Testis (tissue), 2 donors: ENCODE data around the gene ENTPD7.

ENCODE experiments used
- POLR2A ChIP-seq: fragments of 450-650 bp; IDR thresholded peaks from one replicate; pipeline ENCODE4 v1.6.1; 2017; ENCODE audit warnings: antibody characterized with exemption, mild to moderate bottlenecking, moderate library complexity
- TF ChIP-seq, protein P1 (sequence below), 3 experiments: fragments of 450-650 bp in 2 of 3; fragments of 200-600 bp in 1 of 3; sonication (generic) in 1 of 3; IDR thresholded peaks; one replicate each; pipeline ENCODE4 v1.5.1; 2016 to 2019; ENCODE audit warnings: antibody characterized with exemption in 3 of 3, mild to moderate bottlenecking in 2 of 3, moderate library complexity in 1 of 3

GRCh38 chr10:99671386-99671785 lies 12.1 kb downstream of the ENTPD7 start:
- TF ChIP-seq, protein P1, sequence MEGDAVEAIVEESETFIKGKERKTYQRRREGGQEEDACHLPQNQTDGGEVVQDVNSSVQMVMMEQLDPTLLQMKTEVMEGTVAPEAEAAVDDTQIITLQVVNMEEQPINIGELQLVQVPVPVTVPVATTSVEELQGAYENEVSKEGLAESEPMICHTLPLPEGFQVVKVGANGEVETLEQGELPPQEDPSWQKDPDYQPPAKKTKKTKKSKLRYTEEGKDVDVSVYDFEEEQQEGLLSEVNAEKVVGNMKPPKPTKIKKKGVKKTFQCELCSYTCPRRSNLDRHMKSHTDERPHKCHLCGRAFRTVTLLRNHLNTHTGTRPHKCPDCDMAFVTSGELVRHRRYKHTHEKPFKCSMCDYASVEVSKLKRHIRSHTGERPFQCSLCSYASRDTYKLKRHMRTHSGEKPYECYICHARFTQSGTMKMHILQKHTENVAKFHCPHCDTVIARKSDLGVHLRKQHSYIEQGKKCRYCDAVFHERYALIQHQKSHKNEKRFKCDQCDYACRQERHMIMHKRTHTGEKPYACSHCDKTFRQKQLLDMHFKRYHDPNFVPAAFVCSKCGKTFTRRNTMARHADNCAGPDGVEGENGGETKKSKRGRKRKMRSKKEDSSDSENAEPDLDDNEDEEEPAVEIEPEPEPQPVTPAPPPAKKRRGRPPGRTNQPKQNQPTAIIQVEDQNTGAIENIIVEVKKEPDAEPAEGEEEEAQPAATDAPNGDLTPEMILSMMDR (IDR thresholded peaks at IDR 0.05), result no peak
- no peak for TF ChIP-seq POLR2A
